Activated CD8-positive, alpha-beta memory T cell treated with anti-CD3 and anti-CD28 coated beads for 1 hour (primary cell): ENCODE measurements around the gene SYT2.
"Not testable (repeated sequence)": the region's sequence is repeated elsewhere in the genome, so short reads cannot be mapped to it uniquely, and the experiment has no call there.

Source experiments
- DNase-seq, 2 donors: peaks; one replicate each; pipeline ENCODE4 v3.0.0-alpha.2; 2020; ENCODE audit warnings: low read depth in 1 of 2; ENCODE audit errors: extremely low read depth in 1 of 2

The SYT2 gene

GRCh38 chr1:202710070-202711045 is at the start of gene SYT2:
Gene SYT2, minus strand, starts transcription at chr1:202710454. Its CDS starts 104,682 bp downstream, at chr1:202605772.
- DNase-seq, result no peak

- no peak for DNase-seq
Observed at GRCh38 chr1:202756391-202756790, 46.1 kb upstream of the SYT2 start.

DNA sequence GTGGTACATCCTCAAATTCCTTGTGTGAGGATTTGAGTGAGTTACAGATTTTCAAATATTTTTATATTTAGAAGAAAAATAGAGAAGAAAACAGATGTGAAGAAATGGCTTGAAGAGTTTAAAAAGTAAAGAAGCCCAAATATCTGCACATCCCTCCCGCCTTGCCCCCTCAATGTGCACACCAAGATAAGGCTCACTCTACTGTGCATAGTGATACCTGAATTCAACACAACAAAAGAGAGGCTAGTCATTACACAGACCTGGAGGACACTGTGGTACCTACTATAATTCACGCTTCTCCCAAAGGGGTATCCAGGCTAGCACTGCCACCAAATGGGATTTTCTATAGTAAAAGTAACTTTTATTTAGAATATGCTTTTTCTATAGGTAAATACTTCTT is 44.0 kb upstream of the SYT2 start:
- DNase-seq, result no peak

DNA sequence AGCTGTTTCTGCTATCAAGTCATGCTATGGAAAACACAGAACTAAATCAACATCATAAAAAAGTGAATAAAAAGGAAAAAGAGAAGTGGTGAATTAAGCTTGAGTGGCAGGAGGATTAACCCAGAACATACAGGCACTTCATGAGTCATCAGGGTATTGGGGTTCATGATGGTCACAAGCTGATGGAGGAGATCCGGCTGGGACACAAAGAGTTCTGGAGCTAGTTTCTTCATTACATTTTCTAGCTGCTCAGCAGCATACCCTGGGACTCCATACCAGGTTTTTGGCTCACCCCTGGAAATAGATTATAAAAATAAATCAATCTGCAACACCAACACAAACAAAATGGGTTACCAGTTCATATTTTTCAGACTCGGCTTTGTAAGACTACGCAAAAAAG is 42.5 kb upstream of the SYT2 start:
- no peak for DNase-seq

DNA sequence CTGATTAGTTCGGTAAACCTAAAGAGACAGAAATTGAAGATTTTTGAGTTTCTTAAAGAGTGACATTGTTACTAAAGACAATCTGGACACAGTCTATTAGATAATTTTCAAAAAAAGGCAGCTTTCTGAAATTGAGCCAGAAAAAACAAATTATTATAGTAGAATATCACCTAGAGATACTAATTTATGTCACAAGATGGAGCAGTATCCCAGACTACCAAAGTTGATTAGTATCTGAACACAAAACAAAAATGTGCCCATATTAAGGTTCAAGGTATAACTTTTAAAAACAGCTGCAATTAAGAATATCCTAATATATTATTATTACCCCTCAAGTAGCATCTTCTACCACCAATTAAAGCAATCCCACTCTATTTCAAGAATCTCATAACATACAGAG is 40.5 kb upstream of the SYT2 start:
- DNase-seq, result no peak

GRCh38 chr1:202750024-202750423 is 39.8 kb upstream of the SYT2 start:
- DNase-seq, result no peak

GRCh38 chr1:202745323-202745888 is 35.2 kb upstream of the SYT2 start:
- DNase-seq, result no peak

DNA sequence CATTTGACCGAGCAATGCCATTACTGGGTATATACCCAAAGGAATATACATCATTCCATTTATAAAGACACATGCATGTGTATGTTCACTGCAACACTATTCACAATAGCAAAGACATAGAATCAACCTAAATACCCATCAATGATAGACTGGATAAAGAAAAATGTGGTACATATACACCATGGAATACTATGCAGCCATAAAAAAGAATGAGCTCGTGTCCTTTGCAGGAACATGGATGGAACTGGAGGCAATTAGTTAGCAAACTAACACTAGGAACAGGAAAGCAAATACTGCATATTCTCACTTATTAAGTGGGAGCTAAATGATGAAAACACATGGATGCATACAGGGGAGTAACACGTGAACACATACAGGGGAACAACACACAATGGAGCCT is 34.5 kb upstream of the SYT2 start:
- DNase-seq, result not testable (repeated sequence)

- DNase-seq, result no peak
Observed at GRCh38 chr1:202742496-202742895, 32.2 kb upstream of the SYT2 start.

- DNase-seq, result no peak
Observed at GRCh38 chr1:202733251-202733650, 23.0 kb upstream of the SYT2 start.

DNA sequence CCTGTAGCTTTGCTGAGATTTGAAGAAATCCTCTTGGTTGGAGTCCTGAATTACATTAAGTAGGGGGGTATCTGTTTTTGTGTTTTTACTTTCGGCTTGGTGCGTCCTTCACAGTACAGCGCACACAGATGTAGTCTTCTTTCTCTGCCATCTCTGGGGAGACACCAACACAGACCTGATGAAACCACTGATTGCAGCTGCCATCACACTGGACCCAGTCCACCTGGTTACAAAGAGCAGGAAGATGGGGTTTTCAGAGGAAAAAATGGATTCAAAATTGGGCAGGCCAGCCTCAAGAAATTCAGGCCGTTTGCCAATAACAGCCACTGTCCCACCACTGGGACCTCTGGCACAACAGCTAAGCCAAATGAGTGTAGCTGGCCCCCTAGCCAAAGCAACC is 18.7 kb upstream of the SYT2 start:
- DNase-seq, result no peak

DNA sequence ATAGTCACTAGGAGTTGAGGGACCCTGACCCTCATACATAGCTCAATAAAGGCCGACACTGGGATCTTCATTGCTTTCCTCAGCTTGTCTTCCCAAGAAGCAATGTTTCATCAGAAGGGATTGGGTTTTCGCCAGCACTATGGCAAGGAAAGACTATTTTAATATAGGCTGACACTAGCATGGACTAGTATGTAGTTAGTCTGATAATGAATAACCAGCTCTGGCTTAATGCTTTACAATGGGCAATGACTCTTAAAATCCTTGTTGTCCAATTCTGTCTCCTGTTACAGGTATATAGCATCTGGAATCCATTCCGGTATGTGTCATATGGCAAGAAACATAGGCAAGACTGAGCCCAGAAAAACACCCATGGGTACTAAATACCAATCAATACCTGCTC is 15.3 kb upstream of the SYT2 start:
- DNase-seq, result no peak

DNA sequence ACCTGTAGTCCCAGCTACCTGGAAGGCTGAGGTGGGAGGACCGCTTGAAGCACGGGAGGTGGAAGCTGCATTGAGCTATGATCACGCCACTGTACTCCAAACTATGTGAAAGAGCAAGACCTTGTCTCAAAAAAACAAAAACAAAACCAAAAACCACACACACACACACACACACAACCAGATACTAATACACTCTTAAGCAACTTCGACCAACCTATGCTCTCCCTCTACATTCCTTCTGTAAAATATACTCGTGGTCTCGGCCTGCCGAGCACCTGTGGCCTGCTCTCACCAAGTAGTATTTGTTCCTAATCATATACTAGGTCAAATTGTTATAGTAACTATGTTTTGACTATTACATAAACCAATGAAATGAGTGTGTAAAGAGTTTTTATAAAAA is 13.5 kb upstream of the SYT2 start:
- DNase-seq, result no peak

DNA sequence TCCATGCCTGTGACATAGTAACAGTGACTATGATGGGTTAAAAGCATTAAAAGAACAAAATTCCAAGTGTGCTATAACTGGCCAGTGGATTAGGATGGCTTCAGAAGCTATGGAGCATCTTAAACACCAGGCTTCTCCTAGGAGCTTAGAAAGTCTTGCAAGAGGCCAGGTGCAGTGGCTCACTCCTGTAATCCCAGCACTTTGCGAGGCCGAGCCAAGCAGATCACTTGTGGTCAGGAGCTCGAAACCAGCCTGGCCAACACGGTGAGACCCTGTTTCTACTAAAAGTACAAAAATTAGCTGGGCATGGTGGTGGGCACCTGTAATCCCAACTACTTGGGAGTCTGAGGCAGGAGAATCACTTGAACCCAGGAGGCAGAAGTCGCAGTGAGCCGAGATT is 12.8 kb upstream of the SYT2 start:
- not testable (repeated sequence) for DNase-seq

DNA sequence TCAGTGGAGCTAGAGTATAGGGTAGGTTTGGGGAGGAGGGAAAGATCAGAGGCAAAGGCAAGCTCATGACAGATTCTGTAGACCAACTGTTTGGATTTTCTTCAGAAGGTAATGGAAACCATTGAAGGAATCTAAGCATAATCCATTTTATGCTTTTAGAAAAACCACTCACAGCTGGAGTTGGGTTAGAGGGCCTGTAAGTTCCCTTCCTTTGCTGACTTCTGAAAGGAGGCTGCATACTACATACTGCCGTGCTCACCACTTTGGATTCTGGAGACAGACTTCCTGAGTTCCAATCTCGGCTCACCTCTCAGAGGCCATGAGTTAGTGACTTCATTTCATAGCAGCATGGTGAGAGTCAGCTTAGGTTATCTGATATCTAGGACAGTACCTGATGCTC is 6.4 kb upstream of the SYT2 start:
- DNase-seq, result no peak

DNA sequence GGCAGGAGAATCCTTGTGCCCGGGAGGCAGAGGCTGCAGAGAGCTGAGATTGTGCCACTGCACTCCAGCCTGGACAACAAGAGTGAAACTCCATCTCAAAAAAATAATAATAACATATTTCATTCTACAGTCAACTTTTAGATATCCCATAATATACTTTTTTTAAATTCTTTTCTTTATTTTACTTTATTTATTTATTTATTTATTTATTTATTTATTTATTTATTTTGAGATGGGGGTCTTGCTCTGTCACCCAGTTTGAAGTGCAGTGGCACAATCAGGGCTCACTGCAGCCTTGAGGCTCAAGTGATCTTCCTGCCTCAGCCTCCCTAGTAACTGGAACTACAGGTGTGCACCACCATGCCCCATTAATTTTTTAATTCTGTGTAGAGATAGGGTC is 3.9 kb upstream of the SYT2 start:
- not testable (repeated sequence) for DNase-seq

DNA sequence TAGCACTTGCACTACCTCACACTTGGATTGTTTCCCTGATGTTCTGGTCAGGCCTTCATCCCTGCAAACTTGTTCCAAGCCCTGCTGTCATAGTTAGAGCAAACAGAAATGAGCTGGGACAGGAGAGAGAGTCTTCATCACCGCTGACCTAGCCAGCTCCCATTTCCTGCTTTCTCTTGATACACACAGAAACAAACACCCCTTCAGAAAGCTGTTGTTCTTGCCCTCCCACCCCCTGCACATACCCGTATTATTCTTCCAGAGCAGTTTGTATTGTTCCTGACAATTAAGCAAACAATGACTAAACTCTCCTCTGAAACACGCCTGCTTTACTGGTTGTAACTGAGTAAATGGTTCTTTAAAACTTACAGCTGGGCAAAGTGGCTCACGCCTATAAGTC is 2.9 kb upstream of the SYT2 start:
- DNase-seq, result no peak

GRCh38 chr1:202711949-202712635 is 1.8 kb upstream of the SYT2 start:
- no peak for DNase-seq

- DNase-seq, result no peak
Observed at GRCh38 chr1:202709276-202710041, 795 bp downstream of the SYT2 start.

DNA sequence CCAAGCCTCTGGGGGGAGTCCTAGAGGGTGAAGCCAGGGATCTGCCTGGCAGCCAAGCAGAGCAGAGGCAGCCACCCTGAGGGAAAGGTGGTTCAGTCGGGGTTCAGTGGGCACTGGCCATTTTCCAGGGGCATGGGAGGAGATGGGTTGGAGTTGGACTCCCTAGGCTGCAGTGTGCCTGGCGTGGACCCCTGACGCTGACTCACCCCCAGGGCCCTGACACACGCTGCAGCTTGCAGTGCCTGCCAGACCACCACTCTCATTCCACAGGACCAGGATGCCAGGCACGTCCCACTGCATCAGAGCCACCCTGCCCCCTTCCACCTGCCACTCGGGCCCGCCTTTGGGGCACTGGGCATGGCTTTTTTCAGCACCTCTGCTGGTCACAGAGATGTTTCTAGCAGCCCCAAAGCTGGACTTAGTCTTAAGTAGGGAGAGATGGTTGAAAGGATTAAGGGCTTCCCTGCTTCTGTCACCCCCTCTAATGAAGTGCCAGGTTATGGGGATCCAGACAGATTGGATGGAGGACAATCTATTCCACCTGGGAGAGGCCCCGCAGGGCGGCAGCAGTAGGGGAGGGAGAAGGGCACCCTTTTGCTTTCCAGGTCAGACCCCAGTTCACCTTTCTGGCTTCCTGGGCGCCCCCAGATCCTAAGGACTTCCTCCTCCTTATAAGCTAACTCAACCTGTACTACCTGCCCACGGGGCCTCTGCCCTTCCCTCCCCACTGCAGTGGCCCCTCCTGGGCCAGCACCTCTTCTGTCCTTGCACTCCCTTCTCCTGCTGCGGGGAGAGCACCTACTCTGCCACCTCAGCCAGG is 1.6 kb downstream of the SYT2 start:
- DNase-seq, result no peak
